GM12878 (cell line): ENCODE results near the gene UBA5. TPM values are rescaled to one million over a fixed set of nuclear protein-coding genes. Genes with fewer than 3 reads are reported as not detected.
A peak's percentile ranks its signal among the peaks of the same experiment; 100 is the strongest.

Experiments used
- ASH2L ChIP-seq: fragments of 300-600, 200-600 bp; sonication (generic); IDR thresholded peaks from 2 replicates; pipeline ENCODE4 v1.6.1; 2017; ENCODE audit warnings: low read depth, mild to moderate bottlenecking, borderline replicate concordance
- BHLHE40 ChIP-seq, 2 experiments: fragments of 450-650 bp in 1 of 2; IDR thresholded peaks; 2 replicates each; pipeline ENCODE4 v1.6.1; 2011 to 2017; ENCODE audit warnings: low read depth in 2 of 2, borderline replicate concordance in 1 of 2, improper control_type of control experiment in 1 of 2, low read length in 1 of 2, mild to moderate bottlenecking in 1 of 2
- BRCA1 ChIP-seq: IDR thresholded peaks from 2 replicates; pipeline ENCODE4 v1.6.1; 2011; ENCODE audit warnings: low read depth, low read length, improper control_type of control experiment
- CBX3 ChIP-seq: fragments of 200-600 bp; sonication (generic); IDR thresholded peaks from 2 replicates; pipeline ENCODE4 v1.6.1; 2016; ENCODE audit warnings: low read depth, borderline replicate concordance
- CHD1 ChIP-seq: IDR thresholded peaks from 2 replicates; pipeline ENCODE4 v1.6.1; 2012; ENCODE audit warnings: low read depth, low read length, improper control_type of control experiment
- CREM ChIP-seq: IDR thresholded peaks from 2 replicates; pipeline ENCODE4 v1.6.1; 2014; ENCODE audit warnings: antibody characterized with exemption, low read depth
- DPF2 ChIP-seq: fragments of 450-650 bp; IDR thresholded peaks from 2 replicates; pipeline ENCODE4 v1.6.1; 2017; ENCODE audit warnings: mild to moderate bottlenecking
- ESRRA ChIP-seq: IDR thresholded peaks from 2 replicates; pipeline ENCODE4 v1.6.1; 2012; ENCODE audit warnings: mild to moderate bottlenecking, low read length, improper control_type of control experiment
- FOXK2 ChIP-seq: fragments of 450-650 bp; IDR thresholded peaks from 2 replicates; pipeline ENCODE4 v1.6.1; 2017; ENCODE audit warnings: mild to moderate bottlenecking, moderate library complexity
- GATAD2B ChIP-seq: fragments of 450-650 bp; conservative IDR thresholded peaks from 2 replicates; pipeline ENCODE4 v1.6.1; 2017; ENCODE audit warnings: low read depth, mild to moderate bottlenecking, moderate library complexity
- JUND ChIP-seq: IDR thresholded peaks from 2 replicates; pipeline ENCODE4 v1.6.1; 2012; ENCODE audit warnings: low read depth, mild to moderate bottlenecking, low read length, improper control_type of control experiment, moderate library complexity
- KAT2A ChIP-seq: conservative IDR thresholded peaks from 2 replicates; pipeline ENCODE4 v1.6.1; 2011; ENCODE audit warnings: low read depth, low read length; ENCODE audit not compliant: control insufficient read depth
- KDM1A ChIP-seq: fragments of 200-600 bp; sonication (generic); IDR thresholded peaks from 2 replicates; pipeline ENCODE4 v1.6.1; 2016; ENCODE audit warnings: borderline replicate concordance
- MTA2 ChIP-seq: fragments of 450-650 bp; IDR thresholded peaks from 2 replicates; pipeline ENCODE4 v1.6.1; 2016; ENCODE audit warnings: low read depth, mild to moderate bottlenecking, moderate library complexity
- MTA3 ChIP-seq: IDR thresholded peaks from 2 replicates; pipeline ENCODE4 v1.6.1; 2012; ENCODE audit warnings: low read length, inconsistent platforms, borderline replicate concordance
- MXI1 ChIP-seq: fragments of 150-350 bp; IDR thresholded peaks from 2 replicates; pipeline ENCODE4 v1.6.1; 2011; ENCODE audit warnings: low read depth, mild to moderate bottlenecking, inconsistent platforms, low read length, improper control_type of control experiment
- PBX3 ChIP-seq: IDR thresholded peaks from 2 replicates; pipeline ENCODE4 v1.6.1; 2011; ENCODE audit warnings: mild to moderate bottlenecking, low read depth, low read length, moderate library complexity; ENCODE audit not compliant: insufficient replicate concordance
- RAD51 ChIP-seq: fragments of 450-650 bp; IDR thresholded peaks from 2 replicates; pipeline ENCODE4 v1.6.1; 2016; ENCODE audit warnings: moderate library complexity, mild to moderate bottlenecking, inconsistent platforms
- RBBP5 ChIP-seq: fragments of 200-600 bp; sonication (generic); conservative IDR thresholded peaks from 2 replicates; pipeline ENCODE4 v1.6.1; 2016
- SMAD5 ChIP-seq: IDR thresholded peaks from 2 replicates; pipeline ENCODE4 v1.6.1; 2016; ENCODE audit warnings: antibody characterized with exemption, low read depth
- SMC3 ChIP-seq: IDR thresholded peaks from 2 replicates; pipeline ENCODE4 v1.6.1; 2011; ENCODE audit warnings: low read length, improper control_type of control experiment, borderline replicate concordance
- SP1 ChIP-seq: IDR thresholded peaks from one replicate; pipeline ENCODE4 v1.6.1; 2011; ENCODE audit warnings: low read depth, low read length
- SRF ChIP-seq, 2 experiments: IDR thresholded peaks; 2 replicates each; pipeline ENCODE4 v1.6.1; 2011; ENCODE audit warnings: low read depth in 2 of 2, low read length in 2 of 2, mild to moderate bottlenecking in 1 of 2, moderate library complexity in 1 of 2
- SUPT20H ChIP-seq: IDR thresholded peaks from 2 replicates; pipeline ENCODE4 v1.6.1; 2011; ENCODE audit warnings: low read depth, mild to moderate bottlenecking, low read length, moderate library complexity, borderline replicate concordance; ENCODE audit not compliant: control insufficient read depth
- ZNF207 ChIP-seq: fragments of 450-650 bp; IDR thresholded peaks from 2 replicates; pipeline ENCODE4 v1.6.1; 2014; ENCODE audit warnings: antibody characterized with exemption, mild to moderate bottlenecking, borderline replicate concordance
- ZNF274 ChIP-seq: IDR thresholded peaks from one replicate; pipeline ENCODE4 v1.8.0; 2011; ENCODE audit not compliant: insufficient read length, insufficient read depth
- polyA plus RNA-seq, 11 experiments: library from polyadenylated mRNA; depleted of rRNA in 4 of 11; unstranded in 6 of 11; stranded (reverse) in 5 of 11; fragments of >200 nt; fragmentation: Nextera tagmentation in 4 of 11; fragmentation: Illumina TruSeq in 1 of 11; extraction: Ambion mirVana in 4 of 11; extraction: Trizol in 1 of 11; gene quantifications; 1 replicate in 1 of 11; 2 replicates in 10 of 11; pipeline versions ENCODE4 v1.2.1 to v1.2.3, GENCODE V29; 2011 to 2016; ENCODE audit warnings: inconsistent platforms in 2 of 11, missing spikeins in 2 of 11, low read depth in 1 of 11
- total RNA-seq, 4 experiments: library from RNA; depleted of rRNA in 3 of 4; stranded (reverse); fragments of >200 nt in 3 of 4; fragmentation: Illumina TruSeq in 1 of 4; extraction: Trizol in 1 of 4; gene quantifications; 2 replicates each; pipeline versions ENCODE4 v1.2.1 to v1.2.3, GENCODE V29; 2013 to 2021
- TF ChIP-seq, protein P1 (sequence below): fragments of 450-650 bp; IDR thresholded peaks from 2 replicates; pipeline ENCODE4 v1.6.1; 2017; ENCODE audit warnings: mild to moderate bottlenecking, moderate library complexity
- TF ChIP-seq, protein P2 (sequence below): IDR thresholded peaks from 2 replicates; pipeline ENCODE4 v1.6.1; 2012; ENCODE audit warnings: low read depth, low read length, improper control_type of control experiment

UBA5 gene
- total and polyA plus RNA-seq, 10 of the 15 experiments (the other 5 are each of a cell fraction or from before 2014, with no cell fraction given), result 10.2 to 62.1 (median 43.8) TPM

GRCh38 chr3:132660052-132660810, at the start of gene UBA5 (continued):
- peak; percentile 80; the same call in 1 of the 2 replicates for TF ChIP-seq ZNF207
- no peak for TF ChIP-seq CHD1
- TF ChIP-seq, protein P1, sequence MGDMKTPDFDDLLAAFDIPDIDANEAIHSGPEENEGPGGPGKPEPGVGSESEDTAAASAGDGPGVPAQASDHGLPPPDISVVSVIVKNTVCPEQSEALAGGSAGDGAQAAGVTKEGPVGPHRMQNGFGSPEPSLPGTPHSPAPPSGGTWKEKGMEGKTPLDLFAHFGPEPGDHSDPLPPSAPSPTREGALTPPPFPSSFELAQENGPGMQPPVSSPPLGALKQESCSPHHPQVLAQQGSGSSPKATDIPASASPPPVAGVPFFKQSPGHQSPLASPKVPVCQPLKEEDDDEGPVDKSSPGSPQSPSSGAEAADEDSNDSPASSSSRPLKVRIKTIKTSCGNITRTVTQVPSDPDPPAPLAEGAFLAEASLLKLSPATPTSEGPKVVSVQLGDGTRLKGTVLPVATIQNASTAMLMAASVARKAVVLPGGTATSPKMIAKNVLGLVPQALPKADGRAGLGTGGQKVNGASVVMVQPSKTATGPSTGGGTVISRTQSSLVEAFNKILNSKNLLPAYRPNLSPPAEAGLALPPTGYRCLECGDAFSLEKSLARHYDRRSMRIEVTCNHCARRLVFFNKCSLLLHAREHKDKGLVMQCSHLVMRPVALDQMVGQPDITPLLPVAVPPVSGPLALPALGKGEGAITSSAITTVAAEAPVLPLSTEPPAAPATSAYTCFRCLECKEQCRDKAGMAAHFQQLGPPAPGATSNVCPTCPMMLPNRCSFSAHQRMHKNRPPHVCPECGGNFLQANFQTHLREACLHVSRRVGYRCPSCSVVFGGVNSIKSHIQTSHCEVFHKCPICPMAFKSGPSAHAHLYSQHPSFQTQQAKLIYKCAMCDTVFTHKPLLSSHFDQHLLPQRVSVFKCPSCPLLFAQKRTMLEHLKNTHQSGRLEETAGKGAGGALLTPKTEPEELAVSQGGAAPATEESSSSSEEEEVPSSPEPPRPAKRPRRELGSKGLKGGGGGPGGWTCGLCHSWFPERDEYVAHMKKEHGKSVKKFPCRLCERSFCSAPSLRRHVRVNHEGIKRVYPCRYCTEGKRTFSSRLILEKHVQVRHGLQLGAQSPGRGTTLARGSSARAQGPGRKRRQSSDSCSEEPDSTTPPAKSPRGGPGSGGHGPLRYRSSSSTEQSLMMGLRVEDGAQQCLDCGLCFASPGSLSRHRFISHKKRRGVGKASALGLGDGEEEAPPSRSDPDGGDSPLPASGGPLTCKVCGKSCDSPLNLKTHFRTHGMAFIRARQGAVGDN, result peak; percentile 66; the same call in 1 of the 2 replicates
- no peak for TF ChIP-seq FOXK2
- TF ChIP-seq MTA2, result no peak
- peak; percentile 64 for TF ChIP-seq GATAD2B
- peak; percentile 38; the same call in 1 of the 2 replicates for TF ChIP-seq CREM
- no peak for TF ChIP-seq SMC3
- no peak for TF ChIP-seq JUND
- TF ChIP-seq SMAD5, result peak; percentile 62; the same call in 1 of the 2 replicates
- no peak for TF ChIP-seq CBX3
- peak; percentile 47; the same call in 1 of the 2 replicates for TF ChIP-seq DPF2
- no peak for TF ChIP-seq SP1
- TF ChIP-seq MTA3, result no peak
- TF ChIP-seq KDM1A, result no peak
- TF ChIP-seq ZNF274, result no peak
- TF ChIP-seq MXI1, result peak; percentile 74
- TF ChIP-seq BHLHE40 (IDR thresholded peaks at IDR 0.05; ENCODE audit: borderline replicate concordance in 1 of 2, low read depth in 2 of 2, low read length in 1 of 2), result no peak; a peak in 1 of 4 replicates
- TF ChIP-seq BRCA1, result no peak
- no peak for TF ChIP-seq PBX3
- no peak for TF ChIP-seq KAT2A
- TF ChIP-seq ASH2L, result no peak; the same call in 1 of the 2 replicates
- TF ChIP-seq, protein P2, sequence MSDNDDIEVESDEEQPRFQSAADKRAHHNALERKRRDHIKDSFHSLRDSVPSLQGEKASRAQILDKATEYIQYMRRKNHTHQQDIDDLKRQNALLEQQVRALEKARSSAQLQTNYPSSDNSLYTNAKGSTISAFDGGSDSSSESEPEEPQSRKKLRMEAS, result no peak
- no peak for TF ChIP-seq SRF (IDR thresholded peaks at IDR 0.05; ENCODE audit: low read depth in 2 of 2, low read length in 2 of 2)
- no peak for TF ChIP-seq ESRRA
- no peak for TF ChIP-seq RBBP5
- TF ChIP-seq SUPT20H, result no peak
- TF ChIP-seq RAD51, result no peak
